Right forelimb (tissue), 1 donor: Measurements from ENCODE around the gene NETO2.

Experiments
- DNase-seq: peaks from one replicate; pipeline ENCODE4 v3.0.0-alpha.2; 2018

Gene NETO2

DNA sequence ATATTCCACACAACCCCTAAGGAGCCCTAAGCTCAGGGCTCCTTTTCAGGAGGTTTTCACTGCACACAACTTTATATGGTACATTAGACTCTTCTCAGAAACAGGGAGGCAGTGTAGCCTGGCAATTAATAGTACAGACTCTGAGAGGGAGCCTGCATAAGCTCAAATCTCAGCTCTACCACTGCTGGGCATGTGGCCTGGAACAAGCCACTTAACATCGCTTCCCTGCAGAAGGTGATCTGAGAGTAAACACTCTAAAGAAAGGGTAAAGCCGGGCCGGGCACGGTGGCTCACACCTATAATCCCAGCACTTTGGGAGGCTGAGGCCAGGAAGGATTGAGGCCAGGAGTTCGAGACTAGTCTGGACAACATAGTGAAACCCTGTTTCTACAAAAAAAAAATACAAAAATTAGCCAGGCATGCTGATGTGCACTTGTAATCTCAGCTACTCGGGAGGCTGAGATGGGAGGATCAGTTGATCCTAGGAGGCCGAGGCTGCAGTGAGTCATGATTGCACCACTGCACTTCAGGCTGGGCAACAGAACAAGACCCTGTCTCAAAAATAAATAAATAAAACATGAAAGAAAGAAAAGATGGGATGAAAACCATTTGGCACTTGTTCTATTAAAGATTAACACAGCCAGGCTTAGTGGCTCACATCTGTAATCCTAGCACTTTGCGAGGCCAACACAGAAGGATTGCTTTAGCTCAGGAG lies 99.6 kb downstream of the NETO2 start:
- DNase-seq = no peak

GRCh38 chr16:47043200-47043599 lies 100.5 kb downstream of the NETO2 start:
- no peak for DNase-seq

DNA sequence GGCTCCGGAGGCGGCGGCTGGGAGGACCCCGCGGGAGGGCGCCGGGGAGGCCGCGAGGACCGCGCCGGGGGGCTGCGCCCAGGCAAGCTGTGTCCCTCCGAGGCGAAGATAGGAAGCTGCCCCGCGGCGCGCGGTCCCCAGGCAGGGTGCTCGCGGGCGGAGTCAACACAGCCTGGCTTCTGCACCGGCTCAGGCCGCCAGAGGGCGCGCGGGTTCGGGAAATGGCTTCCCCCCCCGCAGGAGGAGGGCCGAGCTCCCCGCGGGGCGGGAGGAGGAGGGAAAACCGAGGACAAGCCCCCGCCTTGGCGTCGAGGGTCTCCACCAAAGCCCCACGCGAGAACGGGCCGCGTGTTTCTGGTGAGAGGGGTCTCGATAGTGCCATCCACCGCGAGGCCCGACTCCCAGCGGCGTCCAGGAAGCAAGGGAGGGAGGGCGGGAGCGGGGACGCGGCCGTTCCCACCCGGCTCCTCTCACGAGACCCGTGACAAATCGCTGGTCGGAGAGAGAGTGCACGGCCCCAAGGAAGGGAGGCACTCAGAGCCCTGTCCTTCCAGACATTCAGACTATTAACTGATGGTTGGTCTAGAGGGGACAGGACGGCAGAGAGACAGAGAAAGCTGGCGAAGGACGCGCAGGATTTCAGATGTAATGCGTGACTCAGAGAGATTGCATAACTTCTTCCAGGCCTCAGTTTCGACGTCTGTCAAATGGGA lies 105.8 kb downstream of the NETO2 start:
- DNase-seq = peak; percentile 94

- DNase-seq = no peak
These were observed 106.4 kb downstream of the NETO2 start for GRCh38 chr16:47037396-47037745.

- no peak for DNase-seq
These were observed 107.5 kb downstream of the NETO2 start for GRCh38 chr16:47036201-47036600.

- no peak for DNase-seq
These were observed 108.3 kb downstream of the NETO2 start for GRCh38 chr16:47035436-47035835.

- DNase-seq = no peak
These were observed 109.3 kb downstream of the NETO2 start for GRCh38 chr16:47034455-47034854.

GRCh38 chr16:47033176-47033575 lies 110.6 kb downstream of the NETO2 start:
- DNase-seq = no peak

DNA sequence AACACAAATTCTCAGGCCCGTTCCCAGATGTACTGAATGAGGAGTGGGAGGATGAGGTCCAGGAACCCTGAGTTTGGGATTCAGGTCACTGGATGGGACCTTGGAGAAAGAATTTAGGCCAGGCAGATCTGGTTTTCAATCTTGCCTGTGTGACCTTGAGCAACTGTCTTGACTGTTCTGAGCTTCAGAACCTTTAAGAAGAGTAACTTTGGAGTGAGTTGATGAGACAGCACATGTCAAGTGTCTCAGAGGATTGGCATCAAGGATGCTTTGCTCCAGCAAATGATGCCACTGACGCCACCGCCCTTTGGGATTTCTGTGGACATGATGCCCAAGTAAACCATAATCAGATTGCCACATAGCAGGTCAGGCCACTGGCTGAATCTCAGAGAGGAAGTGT lies 114.0 kb downstream of the NETO2 start:
- DNase-seq = no peak

- no peak for DNase-seq
These were observed 114.9 kb downstream of the NETO2 start for GRCh38 chr16:47028767-47029377.
